Gastroesophageal sphincter (tissue), 4 donors: ENCODE results near the gene KRT35. TPM values are rescaled to one million over a fixed set of nuclear protein-coding genes. Genes with fewer than 3 reads are reported as not detected.

Source experiments
- ATAC-seq: fragments of 150-250 bp; one replicate; pipeline ENCODE4 v1.9.1; 2016; ENCODE audit warnings: mild to moderate bottlenecking, moderate library complexity
- H3K27ac ChIP-seq, 4 donors: fragments of 200-600 bp; sonication (generic) in 3 of 4; 1 replicate in 3 of 4; 2 replicates in 1 of 4; pipeline ENCODE4 v1.5.1; 2016 to 2019
- H3K27me3 ChIP-seq: fragments of 200-600 bp; sonication (generic); one replicate; pipeline ENCODE4 v1.5.1; 2019
- H3K36me3 ChIP-seq, 2 donors: fragments of 200-600 bp; sonication (generic); one replicate each; pipeline ENCODE4 v1.5.1; 2019; ENCODE audit warnings: control low read depth in 1 of 2
- H3K4me1 ChIP-seq, 3 donors: fragments of 200-600 bp; sonication (generic); 1 replicate in 2 of 3; 2 replicates in 1 of 3; pipeline ENCODE4 v1.5.1; 2016 to 2019; ENCODE audit warnings: control low read depth in 2 of 3
- H3K4me3 ChIP-seq, 2 donors: fragments of 200-600 bp; sonication (generic); one replicate each; pipeline ENCODE4 v1.5.1; 2019; ENCODE audit warnings: mild to moderate bottlenecking in 1 of 2, moderate library complexity in 1 of 2
- H3K9me3 ChIP-seq, 3 donors: fragments of 200-600 bp; sonication (generic); one replicate each; pipeline ENCODE4 v1.5.1; 2017 to 2019; ENCODE audit warnings: control low read depth in 2 of 3
- EP300 ChIP-seq: sonication (generic); formaldehyde crosslinking; IDR thresholded peaks from one replicate; pipeline ENCODE4 v1.6.1; 2017; ENCODE audit warnings: antibody characterized with exemption, mild to moderate bottlenecking
- POLR2A ChIP-seq, 2 donors: fragments of 450-650 bp; IDR thresholded peaks; one replicate each; pipeline ENCODE4 v1.6.1; 2017; ENCODE audit warnings: antibody characterized with exemption in 2 of 2, mild to moderate bottlenecking in 2 of 2, moderate library complexity in 1 of 2
- POLR2AphosphoS5 ChIP-seq: sonication (generic); formaldehyde crosslinking; IDR thresholded peaks from one replicate; pipeline ENCODE4 v1.6.1; 2017; ENCODE audit warnings: antibody characterized with exemption
- WGBS, 2 donors: methylation state at CpG; one replicate each; pipeline ENCODE4 v1.1.5; 2018; ENCODE audit warnings: low coverage in 1 of 2; 5-methylcytosine and 5-hydroxymethylcytosine counted together
- total RNA-seq, 4 donors: library from RNA; depleted of rRNA; stranded (reverse); fragments of >200 nt; gene quantifications; one replicate each; pipeline ENCODE4 v1.1.0, GENCODE V29; 2016
- TF ChIP-seq, protein P1 (sequence below), 4 experiments: fragments of 200-600 bp in 2 of 4; fragments of 450-650 bp in 2 of 4; sonication (generic) in 1 of 4; IDR thresholded peaks; one replicate each; pipeline ENCODE4 v1.5.1; 2017 to 2019; ENCODE audit warnings: antibody characterized with exemption in 4 of 4, mild to moderate bottlenecking in 2 of 4, moderate library complexity in 2 of 4

KRT35 gene
- total RNA-seq, 4 donors from 2014 or later, result not detected

DNA sequence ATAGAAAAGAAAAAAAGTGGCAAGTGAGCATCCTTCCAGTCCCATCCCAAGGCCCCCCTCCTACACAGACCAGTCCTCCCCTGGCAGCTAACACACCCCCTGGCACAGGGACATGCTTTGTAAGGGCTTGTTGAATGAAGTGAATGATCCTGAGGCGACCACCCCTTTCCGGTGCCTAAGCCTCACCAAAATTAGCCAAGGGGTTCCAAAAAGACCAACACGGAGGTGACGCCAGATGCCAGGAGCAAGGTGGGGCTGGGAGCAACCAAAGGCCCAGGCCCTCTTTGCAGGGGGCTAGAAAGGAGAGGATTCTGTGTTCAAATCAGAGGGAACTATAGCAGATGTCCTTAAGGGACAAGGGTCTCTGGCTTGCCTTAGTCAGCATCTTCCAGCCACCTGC lies 5.5 kb downstream of the KRT35 start:
- WGBS, 2 donors, result 100% methylated on average over 2 of the region's 4 CpGs; no CpG with 5 or more reads in 1 of the 2 donors
- no peak overlapping the region for H3K4me3 ChIP-seq
- H3K36me3 ChIP-seq, result no peaks in the 10 kb centered on the region
- no peaks in the 10 kb centered on the region for H3K27me3 ChIP-seq
- TF ChIP-seq, protein P1, sequence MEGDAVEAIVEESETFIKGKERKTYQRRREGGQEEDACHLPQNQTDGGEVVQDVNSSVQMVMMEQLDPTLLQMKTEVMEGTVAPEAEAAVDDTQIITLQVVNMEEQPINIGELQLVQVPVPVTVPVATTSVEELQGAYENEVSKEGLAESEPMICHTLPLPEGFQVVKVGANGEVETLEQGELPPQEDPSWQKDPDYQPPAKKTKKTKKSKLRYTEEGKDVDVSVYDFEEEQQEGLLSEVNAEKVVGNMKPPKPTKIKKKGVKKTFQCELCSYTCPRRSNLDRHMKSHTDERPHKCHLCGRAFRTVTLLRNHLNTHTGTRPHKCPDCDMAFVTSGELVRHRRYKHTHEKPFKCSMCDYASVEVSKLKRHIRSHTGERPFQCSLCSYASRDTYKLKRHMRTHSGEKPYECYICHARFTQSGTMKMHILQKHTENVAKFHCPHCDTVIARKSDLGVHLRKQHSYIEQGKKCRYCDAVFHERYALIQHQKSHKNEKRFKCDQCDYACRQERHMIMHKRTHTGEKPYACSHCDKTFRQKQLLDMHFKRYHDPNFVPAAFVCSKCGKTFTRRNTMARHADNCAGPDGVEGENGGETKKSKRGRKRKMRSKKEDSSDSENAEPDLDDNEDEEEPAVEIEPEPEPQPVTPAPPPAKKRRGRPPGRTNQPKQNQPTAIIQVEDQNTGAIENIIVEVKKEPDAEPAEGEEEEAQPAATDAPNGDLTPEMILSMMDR (IDR thresholded peaks at IDR 0.05), result no peak
- TF ChIP-seq POLR2A (IDR thresholded peaks at IDR 0.05) (no peak), EP300 (no peak), POLR2AphosphoS5 (no peak)
- H3K9me3 ChIP-seq, result peaks cover 0 to 6% (median 0%) of the 10 kb centered on the region in 3 donors
- no peak for ATAC-seq
- no peaks in the 10 kb centered on the region for H3K4me1 ChIP-seq
- no peak overlapping the region for H3K27ac ChIP-seq

DNA sequence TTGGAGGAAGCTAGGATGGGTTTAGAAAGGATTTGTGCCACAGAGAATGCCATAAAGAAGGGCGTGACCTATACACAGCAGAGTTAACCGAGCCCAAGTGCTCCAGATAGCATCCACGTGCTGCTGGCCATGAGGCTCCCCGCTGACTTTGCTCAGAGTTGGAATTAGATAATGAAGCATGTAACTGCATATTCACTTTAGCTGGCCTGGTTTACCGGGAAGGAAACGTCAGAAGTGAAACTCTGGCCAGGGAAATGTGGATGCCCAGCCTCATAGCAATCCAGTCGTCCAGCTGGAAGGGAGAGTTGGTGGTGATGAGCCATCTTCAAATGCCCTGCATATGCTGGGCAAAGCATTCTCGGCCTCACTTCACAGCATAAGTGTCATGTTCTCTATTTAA lies 6.1 kb downstream of the KRT35 start:
- Histone ChIP-seq H3K27me3 (no peaks in the 10 kb centered on the region), H3K27ac (no peak overlapping the region), H3K4me3 (no peak overlapping the region), H3K4me1 (no peaks in the 10 kb centered on the region), H3K36me3 (no peaks in the 10 kb centered on the region), H3K9me3 (peaks cover 0 to 6% (median 0%) of the 10 kb centered on the region in 3 donors)
- 52 to 61% methylated on average over 4 to 6 of the region's 8 CpGs for WGBS, 2 donors
- TF ChIP-seq, protein P1 (IDR thresholded peaks at IDR 0.05), result no peak
- no peak for TF ChIP-seq POLR2A (IDR thresholded peaks at IDR 0.05)
- no peak for ATAC-seq

DNA sequence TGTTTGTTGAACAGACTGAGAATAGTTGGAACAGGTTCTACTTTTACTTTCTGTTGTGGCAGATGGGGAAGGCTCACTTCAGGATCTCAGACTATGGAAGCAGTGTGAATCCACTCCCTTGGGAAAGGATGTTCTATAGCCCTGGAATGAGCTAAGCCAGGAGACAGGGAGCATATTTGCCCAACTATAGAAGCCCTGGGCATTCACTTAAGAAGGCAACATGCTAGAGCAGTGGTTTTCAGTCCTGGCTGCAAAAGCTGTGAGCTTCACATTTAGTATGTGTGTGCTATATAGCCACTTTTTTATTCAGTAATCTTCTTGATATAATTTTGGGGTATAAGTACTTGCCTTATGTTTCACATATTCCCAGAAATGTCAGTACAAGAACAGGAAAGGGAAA lies 12.6 kb downstream of the KRT35 start:
- Histone ChIP-seq H3K27me3 (no peaks in the 10 kb centered on the region), H3K36me3 (no peaks in the 10 kb centered on the region), H3K4me3 (no peak overlapping the region), H3K9me3 (peaks cover 0 to 19% (median 0%) of the 10 kb centered on the region in 3 donors), H3K27ac (no peak overlapping the region), H3K4me1 (peaks cover 0 to 19% (median 3%) of the 10 kb centered on the region in 3 donors)
- no peak for ATAC-seq
- TF ChIP-seq EP300 (no peak), POLR2A (IDR thresholded peaks at IDR 0.05) (no peak), POLR2AphosphoS5 (no peak)
- TF ChIP-seq, protein P1 (IDR thresholded peaks at IDR 0.05), result no peak

DNA sequence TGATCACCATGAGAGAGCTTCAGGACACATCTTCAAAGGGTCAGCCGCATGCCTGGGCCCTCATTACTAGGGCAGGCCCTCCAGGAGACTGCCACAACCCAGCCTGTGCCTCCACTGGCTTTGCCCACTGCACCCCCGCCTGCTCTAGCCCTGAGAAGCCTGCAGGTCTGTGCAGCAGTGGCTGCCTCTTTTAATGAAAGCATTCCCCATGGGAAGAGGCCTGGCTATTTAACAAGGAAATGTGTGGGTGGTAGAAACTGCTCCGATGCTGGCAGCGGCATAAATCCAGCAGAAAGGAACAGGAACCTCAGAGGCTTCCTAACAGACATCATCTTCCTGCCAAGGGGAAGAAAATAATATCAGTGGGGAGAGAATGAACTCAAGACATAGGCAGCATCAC lies 13.4 kb downstream of the KRT35 start:
- no peaks in the 10 kb centered on the region for H3K36me3 ChIP-seq
- ATAC-seq, result no peak
- no peak overlapping the region for H3K27ac ChIP-seq
- 56 to 62% methylated on average over 2 to 3 of the region's 4 CpGs for WGBS, 2 donors
- no peak overlapping the region for H3K4me3 ChIP-seq
- H3K4me1 ChIP-seq, result peaks cover 0 to 27% (median 3%) of the 10 kb centered on the region in 3 donors
- H3K9me3 ChIP-seq, result peaks cover 0 to 19% (median 0%) of the 10 kb centered on the region in 3 donors
- TF ChIP-seq POLR2AphosphoS5, result no peak
- no peak for TF ChIP-seq POLR2A (IDR thresholded peaks at IDR 0.05)
- no peak for TF ChIP-seq EP300
- H3K27me3 ChIP-seq, result no peaks in the 10 kb centered on the region

DNA sequence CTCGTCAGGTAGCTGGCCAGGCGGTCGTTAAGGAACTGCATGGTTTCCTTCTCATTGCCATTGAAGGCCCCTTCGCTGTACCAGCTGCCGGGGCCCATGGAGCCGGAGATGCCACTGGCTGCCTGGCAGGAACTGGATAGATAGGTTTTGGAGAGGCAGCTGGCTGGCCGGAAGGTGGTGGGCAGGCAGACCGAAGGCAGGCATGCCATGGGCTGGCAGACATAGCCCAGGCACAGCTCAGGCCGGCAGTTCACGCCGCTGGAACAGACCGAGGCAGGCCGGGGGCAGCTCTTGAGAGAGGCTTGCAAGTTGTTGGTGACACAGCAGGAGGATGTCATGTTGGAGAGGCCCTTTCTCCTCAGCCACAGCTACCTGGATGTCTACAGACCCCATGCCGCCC lies 14.0 kb downstream of the KRT35 start, which contains the start of gene KRT32:
TSS of gene KRT32 (minus strand) at position 399 of the 400 bp plus-strand sequence. CDS start at position 338, 61 bp downstream.
- no peaks in the 10 kb centered on the region for H3K36me3 ChIP-seq
- 80% methylated on average over 1 of the region's 14 CpGs; no CpG with 5 or more reads in 1 of the 2 donors for WGBS, 2 donors
- H3K4me3 ChIP-seq, result no peak within 1 kb of the TSS
- no peaks in the 10 kb centered on the region for H3K27me3 ChIP-seq
- no peak within 1 kb of the TSS for H3K27ac ChIP-seq
- TF ChIP-seq POLR2A (IDR thresholded peaks at IDR 0.05), result no peak
- no peak for TF ChIP-seq EP300
- TF ChIP-seq, protein P1 (IDR thresholded peaks at IDR 0.05), result no peak
- no peak for TF ChIP-seq POLR2AphosphoS5
- peaks cover 0 to 30% (median 3%) of the 10 kb centered on the region in 3 donors for H3K4me1 ChIP-seq
- peaks cover 0 to 18% (median 0%) of the 10 kb centered on the region in 3 donors for H3K9me3 ChIP-seq
- no peak for ATAC-seq
